ENCODE data around the gene SNAPIN.

- TF ChIP-seq SIN3A (IDR thresholded peaks at IDR 0.05; ENCODE audit: borderline replicate concordance, insufficient read depth, low read length): no peak
- no peak for TF ChIP-seq POLR2AphosphoS5 (IDR thresholded peaks at IDR 0.05; ENCODE audit: low read depth, low read length)
- TF ChIP-seq TAF1 (IDR thresholded peaks at IDR 0.05; ENCODE audit: borderline replicate concordance, insufficient read depth, low read length): no peak
Measured at GRCh38 chr1:153688736-153689328, 30.3 kb downstream of the SNAPIN start.
